ENCODE results near the gene FAM219B.
"Not testable (repeated sequence)": the region's sequence is repeated elsewhere in the genome, so short reads cannot be mapped to it uniquely, and the experiment has no call there.

FAM219B gene, protein sequence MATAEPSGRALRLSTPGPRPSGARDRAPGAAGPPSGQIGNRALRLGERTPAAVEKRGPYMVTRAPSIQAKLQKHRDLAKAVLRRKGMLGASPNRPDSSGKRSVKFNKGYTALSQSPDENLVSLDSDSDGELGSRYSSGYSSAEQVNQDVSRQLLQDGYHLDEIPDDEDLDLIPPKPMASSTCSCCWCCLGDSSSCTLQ

DNA sequence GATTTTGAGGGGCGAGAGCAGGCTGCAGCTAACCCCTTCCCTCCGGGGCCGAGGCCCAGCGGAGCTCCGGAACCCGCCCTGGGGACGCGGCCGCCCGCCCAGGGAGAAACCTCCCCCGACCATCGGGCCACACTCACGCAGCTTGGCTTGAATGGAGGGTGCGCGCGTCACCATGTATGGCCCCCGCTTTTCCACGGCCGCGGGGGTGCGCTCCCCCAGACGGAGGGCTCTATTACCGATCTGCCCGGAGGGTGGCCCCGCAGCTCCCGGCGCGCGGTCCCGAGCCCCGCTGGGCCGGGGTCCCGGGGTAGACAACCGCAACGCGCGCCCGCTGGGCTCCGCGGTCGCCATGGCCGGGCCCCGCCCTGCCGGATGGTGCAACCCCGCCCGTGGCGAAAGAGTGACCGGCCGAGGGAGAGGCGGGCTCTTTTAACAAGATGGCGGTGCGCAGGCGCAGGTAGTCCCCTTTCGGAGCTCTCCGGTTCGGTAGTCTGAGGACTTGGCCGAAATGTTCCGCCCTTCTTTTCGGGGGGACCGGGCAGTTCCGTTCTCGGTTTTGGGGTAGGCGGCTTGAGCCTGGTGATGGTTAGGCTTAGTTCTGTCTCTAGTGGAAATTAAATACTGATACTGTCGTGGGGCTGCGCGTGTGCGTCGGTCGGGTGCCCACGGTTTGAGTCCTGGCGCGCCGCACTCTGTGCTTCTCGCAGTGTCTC is at the start of gene FAM219B:
FAM219B (minus strand) TSS at position 402 of the 713 bp plus-strand sequence; CDS start at position 351, 51 bp downstream.
- peak; percentile 88 for DNase-seq (ENCODE audit: low spot score)

DNA sequence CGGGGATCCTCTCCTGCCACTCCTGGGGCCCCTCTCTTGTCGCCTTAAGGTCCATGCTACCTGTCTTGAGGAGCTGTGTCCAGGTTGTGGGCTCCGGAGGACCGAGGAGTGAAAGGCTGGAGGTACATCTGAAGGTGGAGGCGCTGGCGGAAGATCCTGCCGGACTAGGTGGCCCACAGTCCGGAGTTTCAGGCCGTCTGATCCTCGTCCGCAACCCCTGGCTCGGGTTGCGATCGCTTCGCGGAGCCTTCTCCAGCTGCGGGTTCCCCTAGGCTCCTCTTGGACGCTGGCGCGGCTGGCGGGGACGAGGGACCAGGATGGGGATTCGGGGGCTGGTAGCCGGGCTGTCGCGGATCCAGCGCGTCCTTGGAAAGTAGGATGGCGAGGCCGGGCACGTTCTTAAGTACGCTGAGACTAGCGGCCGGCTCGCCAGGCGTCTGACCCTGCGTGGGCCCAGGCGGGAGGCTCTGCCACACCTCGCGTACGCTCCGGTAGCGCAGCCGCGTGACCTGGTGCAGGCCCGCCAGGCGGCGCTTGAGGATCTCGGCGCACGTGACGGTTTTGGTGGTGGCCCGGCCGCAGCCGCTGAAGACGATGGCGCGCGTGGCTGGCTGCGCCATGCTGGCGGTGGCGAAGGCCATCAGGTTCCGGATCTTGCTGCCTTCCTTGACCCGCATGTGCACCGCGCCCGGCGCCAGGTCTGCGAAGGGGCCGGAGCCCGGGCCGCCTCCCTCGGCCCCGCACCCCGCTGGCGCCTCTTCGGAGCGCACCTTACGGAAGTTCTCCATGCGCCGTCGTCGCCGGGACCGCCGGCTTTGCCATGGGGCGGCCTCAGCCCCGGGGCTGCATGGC is 49.4 kb upstream of the FAM219B start:
- DNase-seq (ENCODE audit: low spot score), result peak; percentile 71

GRCh38 chr15:74955017-74955416 is 48.4 kb upstream of the FAM219B start:
- DNase-seq (ENCODE audit: low spot score), result no peak

GRCh38 chr15:74954515-74954914 is 47.9 kb upstream of the FAM219B start:
- no peak for DNase-seq (ENCODE audit: low spot score)

DNA sequence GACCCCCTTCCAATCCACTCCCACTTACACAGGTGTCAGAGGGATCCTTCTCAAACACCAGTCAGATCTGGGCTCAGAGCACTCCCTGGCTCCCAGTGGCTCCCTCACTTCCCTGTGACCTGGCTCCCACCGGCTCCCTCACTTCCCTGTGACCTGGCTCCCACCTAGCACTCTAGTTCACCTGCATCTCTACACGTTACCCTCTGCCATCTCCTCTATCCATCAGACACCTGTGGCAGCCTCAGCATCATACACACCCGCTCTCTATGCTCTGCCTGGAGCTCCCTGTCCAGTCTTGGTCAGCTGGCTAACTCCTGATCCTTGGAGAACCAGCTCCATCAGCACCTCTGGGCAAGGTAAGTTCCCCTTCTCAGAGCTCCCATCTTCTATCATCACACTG is 44.4 kb upstream of the FAM219B start:
- DNase-seq (ENCODE audit: low spot score), result no peak

DNA sequence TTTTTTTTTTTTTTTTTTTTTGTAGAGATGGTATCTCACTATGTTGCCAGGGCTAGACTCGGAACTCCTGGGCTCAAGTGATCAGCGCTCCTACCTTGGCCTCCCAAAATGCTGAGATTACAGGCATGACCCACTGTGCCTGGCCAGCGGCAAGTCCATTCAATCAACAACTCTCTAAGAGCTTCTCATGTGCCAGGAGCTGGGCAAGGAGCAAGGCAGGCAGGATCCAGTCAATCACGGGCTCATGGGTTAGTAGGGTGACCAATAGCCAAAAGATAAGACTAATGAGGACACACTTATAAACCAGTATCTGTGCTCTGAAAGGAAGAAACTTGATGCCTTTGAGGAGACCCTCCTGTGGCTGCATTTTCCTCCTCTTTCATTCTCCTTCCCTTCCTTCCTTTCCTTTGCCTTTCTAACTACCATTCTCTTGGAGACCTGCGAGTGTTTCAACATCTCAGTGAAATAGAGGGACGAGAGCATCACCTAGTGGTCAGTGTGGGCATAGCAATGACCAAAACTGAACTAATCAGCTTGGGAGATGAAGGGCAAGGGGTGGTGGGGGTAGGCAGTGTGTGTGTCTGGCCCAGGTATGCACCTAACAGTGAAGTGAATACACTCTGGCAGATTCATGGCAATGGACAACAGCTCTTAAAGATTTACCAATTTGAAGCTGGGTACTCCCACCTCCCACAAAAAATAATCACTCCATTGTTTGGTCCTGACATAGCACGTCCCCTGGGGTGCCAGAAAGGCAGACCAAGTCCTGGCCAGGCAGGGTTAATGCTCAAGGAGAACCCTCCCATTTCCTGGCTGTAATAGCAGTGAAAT is 43.6 kb upstream of the FAM219B start:
- DNase-seq (ENCODE audit: low spot score), result peak; percentile 86

DNA sequence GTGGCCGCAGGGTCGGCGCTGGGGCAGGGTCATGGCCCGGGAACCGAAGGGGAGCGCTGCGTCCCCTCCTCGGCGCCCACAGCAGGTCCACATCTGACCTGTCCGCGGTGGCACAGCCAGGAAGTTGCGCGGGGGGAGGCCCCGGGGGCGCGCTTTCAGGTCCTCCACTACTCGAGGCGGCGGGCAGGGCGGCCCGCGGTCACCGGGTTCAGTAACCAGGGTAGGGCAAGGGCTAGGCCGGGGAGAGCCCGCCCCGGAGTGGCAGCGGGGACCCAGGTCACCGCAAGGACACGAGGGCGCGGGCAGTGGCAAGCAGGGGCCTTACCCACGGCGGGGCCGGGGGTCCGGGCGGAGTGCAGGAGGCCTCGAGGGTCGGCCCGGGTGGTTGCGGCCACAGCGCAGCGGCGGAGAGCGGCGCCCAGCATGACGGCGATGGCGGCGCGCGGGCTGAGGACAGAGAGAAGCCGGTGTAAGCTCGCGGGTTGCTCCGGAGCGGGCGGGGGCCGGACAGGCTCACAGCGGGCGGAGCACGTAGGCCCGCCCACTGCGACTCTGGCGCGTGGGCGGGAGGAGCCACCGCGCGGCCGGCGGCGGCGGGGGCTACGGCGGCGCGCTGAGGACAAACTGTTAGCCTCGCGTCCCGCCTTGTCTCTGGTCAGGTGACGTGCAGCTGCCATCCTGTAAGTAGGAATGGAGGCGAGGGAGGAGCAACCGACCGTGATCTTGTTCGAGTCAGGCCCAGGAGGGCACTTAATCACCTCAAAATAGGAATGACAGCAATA is 31.1 kb upstream of the FAM219B start, which contains the start of gene COX5A:
COX5A (minus strand) TSS at position 484 of the 782 bp plus-strand sequence; CDS start at position 425, 59 bp downstream.
- DNase-seq (ENCODE audit: low spot score), result peak; percentile 93

- DNase-seq (ENCODE audit: low spot score), result no peak
Observed at GRCh38 chr15:74937272-74937589, 30.6 kb upstream of the FAM219B start.

- not testable (repeated sequence) for DNase-seq (ENCODE audit: low spot score)
Observed at GRCh38 chr15:74935193-74935592, 28.5 kb upstream of the FAM219B start.

DNA sequence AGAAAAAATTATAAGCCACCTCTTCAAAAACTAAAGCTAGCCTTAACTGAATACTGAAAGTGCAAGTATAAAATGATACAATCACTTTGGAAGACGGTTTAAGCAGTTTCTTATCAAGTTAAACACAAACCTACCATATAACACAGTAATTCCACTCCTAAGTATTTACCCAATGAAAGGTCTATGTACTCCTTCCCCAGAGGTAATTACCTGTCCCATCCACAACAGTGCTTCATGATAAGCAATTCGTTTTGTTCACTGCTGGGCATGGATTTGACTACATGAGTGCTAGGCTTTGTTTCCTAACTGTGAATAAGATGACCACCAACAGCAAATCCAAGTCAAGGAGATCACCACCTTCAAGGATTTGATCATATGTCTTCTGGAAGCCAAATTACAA is 26.9 kb upstream of the FAM219B start:
- no peak for DNase-seq (ENCODE audit: low spot score)

DNA sequence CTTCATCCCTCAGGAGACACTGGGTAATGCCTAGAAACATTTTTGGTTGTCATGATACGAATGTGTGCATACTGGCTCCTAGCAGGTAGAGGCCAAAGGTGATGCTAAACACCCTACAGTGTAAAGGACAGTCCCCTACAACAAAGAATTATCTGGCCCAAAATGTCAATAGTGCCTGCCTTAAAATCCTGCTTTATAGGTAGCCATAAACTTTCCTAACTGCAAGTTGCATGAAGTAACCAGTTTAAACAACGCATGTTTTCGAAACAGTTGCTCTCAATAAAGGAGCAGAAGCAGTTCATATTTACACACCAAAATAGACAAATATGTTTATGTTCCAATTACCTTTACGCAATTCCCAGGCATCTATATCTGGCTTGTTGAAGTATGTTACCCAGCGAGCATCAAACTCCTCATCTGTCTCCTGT is 22.1 kb upstream of the FAM219B start:
- DNase-seq (ENCODE audit: low spot score), result no peak

GRCh38 chr15:74924525-74924924 is 17.9 kb upstream of the FAM219B start:
- no peak for DNase-seq (ENCODE audit: low spot score)

DNA sequence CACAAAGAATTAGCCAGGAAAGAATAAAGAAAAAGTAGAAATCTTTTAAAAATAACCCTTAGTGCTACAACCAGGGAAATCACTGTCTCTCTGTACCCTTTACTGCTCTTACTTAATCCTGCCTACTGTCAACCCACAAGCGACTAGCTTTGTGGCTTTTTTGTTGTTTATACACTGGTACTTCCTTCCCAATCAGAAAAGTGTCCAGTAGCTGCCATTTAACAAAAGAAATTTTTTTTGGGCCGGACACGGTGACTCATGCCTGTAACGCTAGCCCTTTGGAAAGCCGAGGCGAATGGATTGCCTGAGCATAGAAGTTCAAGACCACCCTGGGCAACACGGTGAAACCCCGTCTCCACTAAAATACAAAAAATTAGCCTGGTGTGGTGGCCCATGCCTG is 13.8 kb upstream of the FAM219B start:
- no peak for DNase-seq (ENCODE audit: low spot score)

DNA sequence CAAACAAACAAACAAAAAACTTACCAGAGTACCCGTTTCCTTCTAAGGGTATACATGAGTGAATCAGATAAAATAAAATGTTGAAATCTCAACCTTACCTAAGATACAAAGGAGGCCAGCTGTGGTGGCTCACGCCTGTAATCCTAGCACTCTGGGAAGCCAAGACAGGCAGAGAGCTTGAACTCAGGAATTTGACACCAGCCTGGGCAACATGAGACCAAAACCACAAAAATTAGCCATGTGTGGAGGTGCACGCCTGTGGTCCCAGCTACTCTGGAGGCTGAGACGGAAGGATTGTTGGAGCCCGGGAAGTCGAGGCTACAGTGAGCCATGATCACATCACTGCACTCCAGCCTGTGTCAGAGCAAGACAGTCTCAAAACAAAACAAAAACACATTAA is 11.0 kb upstream of the FAM219B start:
- DNase-seq (ENCODE audit: low spot score), result no peak

GRCh38 chr15:74913799-74914198 is 7.1 kb upstream of the FAM219B start:
- DNase-seq (ENCODE audit: low spot score), result not testable (repeated sequence)

- DNase-seq (ENCODE audit: low spot score), result no peak
Observed at GRCh38 chr15:74913041-74913440, 6.4 kb upstream of the FAM219B start.

GRCh38 chr15:74908635-74909034 is 2.0 kb upstream of the FAM219B start:
- no peak for DNase-seq (ENCODE audit: low spot score)

DNA sequence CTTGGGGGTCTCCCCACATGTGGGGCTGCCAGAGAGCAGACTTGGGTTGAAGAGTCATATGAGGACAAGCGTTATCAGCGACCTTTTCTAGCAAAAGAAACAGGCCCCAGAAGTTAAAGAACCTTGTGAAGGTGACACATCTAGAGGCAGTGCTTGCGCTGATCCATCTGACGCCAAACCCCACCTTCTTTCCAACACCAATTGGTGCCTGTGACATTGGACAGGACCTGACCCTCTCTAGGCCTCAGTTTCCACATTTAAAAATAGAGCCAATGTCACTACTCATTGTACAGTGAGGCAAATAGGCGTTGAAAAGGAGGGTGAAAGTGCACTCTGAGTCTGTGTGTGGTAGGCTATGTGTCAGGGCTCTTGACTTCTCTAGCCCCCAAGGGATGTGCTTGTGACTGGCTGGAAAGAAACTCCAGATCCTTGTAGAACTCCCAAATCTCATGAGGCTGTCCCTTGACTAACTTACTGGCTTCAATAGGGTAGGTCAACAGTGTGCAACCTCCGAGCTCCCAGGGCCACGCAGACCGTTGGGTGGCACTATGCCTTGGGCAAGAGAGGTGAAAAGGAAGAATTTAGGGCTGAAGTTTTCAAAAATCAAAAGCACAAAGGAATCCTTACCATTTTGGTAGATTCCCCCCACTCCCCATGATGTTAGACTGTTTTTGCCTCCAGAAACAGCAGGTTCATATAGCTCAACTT is 666 bp upstream of the FAM219B start:
- DNase-seq (ENCODE audit: low spot score), result no peak

- DNase-seq (ENCODE audit: low spot score), result no peak
Observed at GRCh38 chr15:74906067-74906449, 593 bp downstream of the FAM219B start.

GRCh38 chr15:74904190-74904805 is 2.4 kb downstream of the FAM219B start:
- no peak for DNase-seq (ENCODE audit: low spot score)
